GM23248 (cell line): ENCODE measurements around the gene C3orf52.

Experiments
- EZH2 ChIP-seq: fragments of 200-600 bp; sonication (generic); IDR thresholded peaks from 2 replicates; pipeline ENCODE4 v1.6.1; 2018; ENCODE audit warnings: antibody characterized with exemption, mild to moderate bottlenecking; ENCODE audit not compliant: insufficient read depth, poor library complexity, severe bottlenecking
- EZH2phosphoT487 ChIP-seq: fragments of 200-600 bp; sonication (generic); IDR thresholded peaks from 2 replicates; pipeline ENCODE4 v1.6.1; 2018; ENCODE audit warnings: antibody characterized with exemption, moderate library complexity, mild to moderate bottlenecking, low read depth; ENCODE audit not compliant: insufficient read depth

DNA sequence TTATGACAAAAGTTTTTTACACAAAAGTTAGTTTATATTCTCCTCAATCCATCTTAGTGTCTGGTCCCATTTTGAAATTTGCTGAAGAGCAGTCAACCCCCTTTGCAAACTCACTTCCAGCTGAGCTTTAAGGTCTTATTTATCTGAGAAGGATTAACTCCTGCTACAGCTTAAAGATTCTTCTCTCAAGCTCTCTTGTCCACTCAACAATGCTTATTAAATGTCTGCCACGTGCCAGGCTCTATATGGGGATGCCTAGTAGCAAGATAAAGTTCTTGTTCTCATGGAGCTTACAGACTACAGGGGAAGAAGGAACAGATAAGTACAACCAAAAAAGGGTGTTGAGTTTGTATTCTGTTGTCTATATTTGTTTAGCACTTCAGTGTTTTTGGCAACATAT, 33.0 kb upstream of the C3orf52 start:
- no peak for TF ChIP-seq EZH2
- no peak for TF ChIP-seq EZH2phosphoT487
